OCI-LY1 (cell line): ENCODE results near the gene C16orf74.

ENCODE experiments used
- H2AFZ ChIP-seq: fragments of 200-600 bp; sonication (generic), shearing (Covaris generic); 2 replicates; pipeline ENCODE4 v1.6.0; 2014; ENCODE audit warnings: antibody characterized with exemption, mild to moderate bottlenecking, low read length
- H3F3A ChIP-seq: fragments of 200-600 bp; sonication (generic), shearing (Covaris generic); 2 replicates; pipeline ENCODE4 v1.6.0; 2014; ENCODE audit warnings: mild to moderate bottlenecking, antibody characterized with exemption, low read length, moderate library complexity; ENCODE audit not compliant: insufficient read depth
- H3K27ac ChIP-seq: fragments of 200-600 bp; sonication (generic); 2 replicates; pipeline ENCODE4 v1.5.1; 2014; ENCODE audit warnings: low read length, mixed run types, mild to moderate bottlenecking, low read depth; ENCODE audit not compliant: poor library complexity, severe bottlenecking
- H3K27me3 ChIP-seq: fragments of 200-600 bp; sonication (generic); 2 replicates; pipeline ENCODE4 v1.6.0; 2014; ENCODE audit warnings: antibody characterized with exemption, mild to moderate bottlenecking, low read length, moderate library complexity; ENCODE audit not compliant: insufficient read depth
- H3K36me3 ChIP-seq: fragments of 200-600 bp; sonication (generic); 2 replicates; pipeline ENCODE4 v1.6.1; 2014; ENCODE audit warnings: mild to moderate bottlenecking, antibody characterized with exemption, low read length, moderate library complexity, mixed read lengths; ENCODE audit not compliant: insufficient read depth
- H3K4me1 ChIP-seq: fragments of 200-600 bp; sonication (generic); 2 replicates; pipeline ENCODE4 v1.5.1; 2014; ENCODE audit warnings: mild to moderate bottlenecking, low read length, moderate library complexity; ENCODE audit not compliant: insufficient read depth, severe bottlenecking
- H3K4me2 ChIP-seq: fragments of 200-600 bp; sonication (generic), shearing (Covaris generic); 2 replicates; pipeline ENCODE4 v1.6.1; 2014; ENCODE audit warnings: low read length
- H3K4me3 ChIP-seq: fragments of 200-600 bp; sonication (generic); 2 replicates; pipeline ENCODE4 v1.5.1; 2014; ENCODE audit warnings: low read length, low read depth, mild to moderate bottlenecking, mixed read lengths; ENCODE audit not compliant: poor library complexity, severe bottlenecking
- H3K79me2 ChIP-seq: fragments of 200-600 bp; shearing (Covaris generic); 2 replicates; pipeline ENCODE4 v1.6.1; 2016; ENCODE audit warnings: mixed run types, low read length, mixed read lengths; ENCODE audit not compliant: insufficient read depth
- H3K9ac ChIP-seq: fragments of 200-600 bp; sonication (generic), shearing (Covaris generic); 2 replicates; pipeline ENCODE4 v1.6.1; 2014; ENCODE audit warnings: mild to moderate bottlenecking, low read length, mixed read lengths
- H3K9me2 ChIP-seq: fragments of 200-600 bp; sonication (generic), shearing (Covaris generic); 2 replicates; pipeline ENCODE4 v1.6.1; 2014; ENCODE audit warnings: low read depth, mild to moderate bottlenecking, low read length, mixed read lengths
- H3K9me3 ChIP-seq: fragments of 200-600 bp; shearing (Covaris generic); 2 replicates; pipeline ENCODE4 v1.6.1; 2014; ENCODE audit warnings: low read length, mixed read lengths
- H4K20me1 ChIP-seq: fragments of 200-600 bp; sonication (generic), shearing (Covaris generic); 2 replicates; pipeline ENCODE4 v1.6.0; 2016; ENCODE audit warnings: mild to moderate bottlenecking, low read length; ENCODE audit not compliant: insufficient read depth
- CTCF ChIP-seq: fragments of 200-600 bp; sonication (generic), shearing (Covaris generic); IDR thresholded peaks from 2 replicates; pipeline ENCODE4 v1.5.1; 2017; ENCODE audit warnings: mild to moderate bottlenecking, antibody characterized with exemption, low read length, moderate library complexity, mixed read lengths
- EZH2 ChIP-seq: fragments of 200-600 bp; sonication (generic), shearing (Covaris generic); IDR thresholded peaks from 2 replicates; pipeline ENCODE4 v1.8.0; 2017; ENCODE audit warnings: borderline replicate concordance, mixed run types, mild to moderate bottlenecking, antibody characterized with exemption, low read length, moderate library complexity, mixed read lengths

The C16orf74 gene

GRCh38 chr16:85667841-85668413 is 83.0 kb downstream of the C16orf74 start:
- no peaks in the 10 kb centered on the region for H3K79me2 ChIP-seq
- no peaks in the 10 kb centered on the region for H3K9me3 ChIP-seq
- no peaks in the 10 kb centered on the region for H3K27me3 ChIP-seq
- H2AFZ ChIP-seq, result no peak overlapping the region
- no peaks in the 10 kb centered on the region for H3K4me1 ChIP-seq
- H4K20me1 ChIP-seq, result no peaks in the 10 kb centered on the region
- H3K9ac ChIP-seq, result no peak overlapping the region
- H3K4me3 ChIP-seq, result no peak overlapping the region
- H3K9me2 ChIP-seq, result no peaks in the 10 kb centered on the region
- no peaks in the 10 kb centered on the region for H3F3A ChIP-seq
- no peak for TF ChIP-seq EZH2
- no peak for TF ChIP-seq CTCF
- H3K4me2 ChIP-seq, result no peak overlapping the region
- no peak overlapping the region for H3K27ac ChIP-seq
- peaks cover 98% of the 10 kb centered on the region for H3K36me3 ChIP-seq

- Histone ChIP-seq H3K36me3 (peaks cover 98% of the 10 kb centered on the region), H3K27ac (no peak overlapping the region), H4K20me1 (no peaks in the 10 kb centered on the region)
Observed at GRCh38 chr16:85667261-85667660, 83.6 kb downstream of the C16orf74 start.

GRCh38 chr16:85665929-85666328 is 85.0 kb downstream of the C16orf74 start:
- Histone ChIP-seq H3K4me1 (no peaks in the 10 kb centered on the region), H3K27ac (no peak overlapping the region), H3K4me2 (no peak overlapping the region), H3K9me3 (no peaks in the 10 kb centered on the region), H3K9ac (no peak overlapping the region), H3K27me3 (no peaks in the 10 kb centered on the region), H4K20me1 (no peaks in the 10 kb centered on the region), H3F3A (no peaks in the 10 kb centered on the region), H3K79me2 (no peaks in the 10 kb centered on the region), H3K9me2 (no peaks in the 10 kb centered on the region), H2AFZ (no peak overlapping the region), H3K4me3 (no peak overlapping the region), H3K36me3 (peaks cover 100% of the 10 kb centered on the region)
- TF ChIP-seq EZH2, result no peak
- no peak for TF ChIP-seq CTCF

More at GRCh38 chr16:85667261-85667660, 83.6 kb downstream of the C16orf74 start:
- H3K4me2 ChIP-seq, result no peak overlapping the region
- TF ChIP-seq EZH2 (no peak), CTCF (no peak)
- H3K79me2 ChIP-seq, result no peaks in the 10 kb centered on the region
- H2AFZ ChIP-seq, result no peak overlapping the region
- no peaks in the 10 kb centered on the region for H3K9me3 ChIP-seq
- H3K4me1 ChIP-seq, result no peaks in the 10 kb centered on the region
- H3F3A ChIP-seq, result no peaks in the 10 kb centered on the region
- no peaks in the 10 kb centered on the region for H3K9me2 ChIP-seq
- H3K27me3 ChIP-seq, result no peaks in the 10 kb centered on the region
- H3K9ac ChIP-seq, result no peak overlapping the region
- H3K4me3 ChIP-seq, result no peak overlapping the region
